Natural killer cell (primary cell): ENCODE measurements around the gene NUMBL. TPM values are rescaled to one million over a fixed set of nuclear protein-coding genes. Genes with fewer than 3 reads are reported as not detected.

Source experiments
- ATAC-seq, 3 donors: fragments of 150-1000 bp in 2 of 3; fragments of 200-7000 bp in 1 of 3; cut with Tn5 transposase; 1 replicate in 1 of 3; 2 replicates in 2 of 3; pipeline ENCODE4 v1.10.0; 2021; ENCODE audit warnings: mild to moderate bottlenecking in 2 of 3, moderate library complexity in 2 of 3
- DNase-seq, 2 donors: peaks; one replicate each; pipeline versions ENCODE4 v3.0.0 to v3.0.0-alpha.2; 2013 to 2021; ENCODE audit warnings: mixed read lengths in 1 of 2
- H3K27ac ChIP-seq: one replicate; pipeline ENCODE4 v1.5.1; 2013; ENCODE audit warnings: mild to moderate bottlenecking, low read length
- H3K27me3 ChIP-seq: one replicate; pipeline ENCODE4 v1.6.1; 2013; ENCODE audit warnings: low read length; ENCODE audit not compliant: control insufficient read depth, insufficient read depth
- H3K36me3 ChIP-seq: one replicate; pipeline ENCODE4 v1.6.1; 2013; ENCODE audit warnings: low read length; ENCODE audit not compliant: control insufficient read depth, insufficient read depth
- H3K4me1 ChIP-seq: one replicate; pipeline ENCODE4 v1.6.1; 2013; ENCODE audit warnings: low read length; ENCODE audit not compliant: control insufficient read depth, insufficient read depth
- H3K4me3 ChIP-seq: one replicate; pipeline ENCODE4 v1.5.1; 2013; ENCODE audit warnings: low read length
- H3K9me3 ChIP-seq: one replicate; pipeline ENCODE4 v1.6.1; 2013; ENCODE audit warnings: low read length; ENCODE audit not compliant: control insufficient read depth, insufficient read depth
- H3K27ac Mint-ChIP-seq, 2 donors: one replicate each; pipeline ENCODE4 v1.8.0; 2022; ENCODE audit warnings: mild to moderate bottlenecking in 2 of 2, mixed read lengths in 2 of 2, moderate library complexity in 1 of 2
- H3K27me3 Mint-ChIP-seq, 2 donors: one replicate each; pipeline ENCODE4 v1.8.0; 2022; ENCODE audit warnings: low read depth in 2 of 2, mixed read lengths in 2 of 2
- H3K36me3 Mint-ChIP-seq: one replicate; pipeline ENCODE4 v1.8.0; 2022; ENCODE audit warnings: mixed read lengths
- H3K4me1 Mint-ChIP-seq, 2 donors: one replicate each; pipeline ENCODE4 v1.8.0; 2022; ENCODE audit warnings: mixed read lengths in 2 of 2
- H3K4me3 Mint-ChIP-seq: one replicate; pipeline ENCODE4 v1.8.0; 2022; ENCODE audit warnings: mild to moderate bottlenecking, moderate library complexity, mixed read lengths
- H3K9me3 Mint-ChIP-seq, 2 donors: one replicate each; pipeline ENCODE4 v1.8.0; 2022; ENCODE audit warnings: mixed read lengths in 2 of 2
- WGBS: methylation state at CpG from one replicate; pipeline ENCODE4 v1.1.7; 2013; ENCODE audit warnings: missing lambda C conversion rate; ENCODE audit not compliant: insufficient coverage; 5-methylcytosine and 5-hydroxymethylcytosine counted together
- intact Hi-C: fragments of 100-400 bp; cut with micrococcal nuclease; formaldehyde crosslinking; loops from one replicate; pipeline ENCODE4 v1.14.2; 2022
- total RNA-seq, 4 donors: library from RNA; stranded (reverse); fragments of 120-200 nt in 1 of 4; gene quantifications; one replicate each; pipeline versions ENCODE4 v1.2.3 to v1.2.4, GENCODE V29; 2013 to 2022
- TF ChIP-seq, protein P1 (sequence below): fragments of 200-600 bp; IDR thresholded peaks from one replicate; pipeline ENCODE4 v1.8.0; 2022; ENCODE audit warnings: antibody characterized with exemption

Gene NUMBL
- total RNA-seq, 3 donors from 2014 or later (not counting 1 experiment from before 2014, with no cell fraction given) = 9.9 to 19.5 (median 10.2) TPM

DNA sequence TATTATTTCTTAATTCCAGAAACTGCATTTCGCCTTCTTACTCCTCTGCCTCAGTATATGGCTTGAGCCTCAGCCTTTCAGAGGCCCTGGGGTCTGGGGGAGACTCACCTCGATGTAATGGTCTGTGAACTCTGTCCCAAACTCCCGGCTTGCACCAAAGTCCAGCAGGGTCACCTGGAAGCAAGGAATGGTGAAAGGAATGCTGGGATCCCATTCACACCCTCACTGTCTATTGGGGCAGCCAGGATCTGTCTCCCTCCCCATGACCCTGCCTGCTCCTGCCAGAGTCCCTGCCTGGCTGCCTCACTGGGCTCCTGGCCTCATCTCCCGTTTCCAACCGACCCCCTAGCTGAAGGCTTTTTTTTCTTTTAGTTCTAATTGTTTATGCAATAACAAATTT, 5.4 kb upstream of the NUMBL start:
- no peak for ATAC-seq
- Mint-ChIP-seq H3K27ac (no peak overlapping the region), H3K4me1 (peaks cover 0 to 2% of the 10 kb centered on the region in 2 donors), H3K9me3 (no peaks in the 10 kb centered on the region), H3K27me3 (no peaks in the 10 kb centered on the region), H3K4me3 (no peak overlapping the region), H3K36me3 (peaks cover 4% of the 10 kb centered on the region)
- Histone ChIP-seq H3K27ac (no peak overlapping the region), H3K27me3 (no peaks in the 10 kb centered on the region), H3K4me1 (peaks cover 7% of the 10 kb centered on the region), H3K4me3 (no peak overlapping the region), H3K36me3 (peaks cover 6% of the 10 kb centered on the region), H3K9me3 (no peaks in the 10 kb centered on the region)
- TF ChIP-seq, protein P1, sequence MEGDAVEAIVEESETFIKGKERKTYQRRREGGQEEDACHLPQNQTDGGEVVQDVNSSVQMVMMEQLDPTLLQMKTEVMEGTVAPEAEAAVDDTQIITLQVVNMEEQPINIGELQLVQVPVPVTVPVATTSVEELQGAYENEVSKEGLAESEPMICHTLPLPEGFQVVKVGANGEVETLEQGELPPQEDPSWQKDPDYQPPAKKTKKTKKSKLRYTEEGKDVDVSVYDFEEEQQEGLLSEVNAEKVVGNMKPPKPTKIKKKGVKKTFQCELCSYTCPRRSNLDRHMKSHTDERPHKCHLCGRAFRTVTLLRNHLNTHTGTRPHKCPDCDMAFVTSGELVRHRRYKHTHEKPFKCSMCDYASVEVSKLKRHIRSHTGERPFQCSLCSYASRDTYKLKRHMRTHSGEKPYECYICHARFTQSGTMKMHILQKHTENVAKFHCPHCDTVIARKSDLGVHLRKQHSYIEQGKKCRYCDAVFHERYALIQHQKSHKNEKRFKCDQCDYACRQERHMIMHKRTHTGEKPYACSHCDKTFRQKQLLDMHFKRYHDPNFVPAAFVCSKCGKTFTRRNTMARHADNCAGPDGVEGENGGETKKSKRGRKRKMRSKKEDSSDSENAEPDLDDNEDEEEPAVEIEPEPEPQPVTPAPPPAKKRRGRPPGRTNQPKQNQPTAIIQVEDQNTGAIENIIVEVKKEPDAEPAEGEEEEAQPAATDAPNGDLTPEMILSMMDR = no peak
- DNase-seq = no peak
- intact Hi-C loops = no loop called here
- 99% methylated on average over 5 of the region's 5 CpGs for WGBS

DNA sequence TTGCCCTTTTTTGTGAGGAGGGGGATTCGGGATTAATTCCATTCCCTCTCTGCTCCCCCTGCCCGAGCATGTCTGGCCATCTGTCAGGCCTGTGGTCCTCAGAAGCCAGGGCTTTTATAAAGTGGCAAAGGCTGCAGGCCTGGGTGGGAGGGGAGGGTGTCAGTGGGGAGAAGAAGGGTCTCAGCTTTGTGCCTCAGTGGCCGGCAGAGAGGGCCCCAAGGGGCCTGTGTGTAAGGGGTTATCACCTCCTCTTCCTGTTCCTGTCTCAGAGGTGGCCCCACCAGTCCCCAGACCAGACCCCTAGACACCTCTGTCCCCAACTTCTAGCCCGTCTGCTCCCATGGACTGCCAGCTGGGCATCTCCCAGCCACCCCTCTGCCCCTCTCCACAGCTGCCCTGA, 3.4 kb upstream of the NUMBL start:
- WGBS = 80% methylated on average over 1 of the region's 4 CpGs
- no peaks in the 10 kb centered on the region for H3K27me3 Mint-ChIP-seq
- TF ChIP-seq, protein P1 = no peak
- DNase-seq (no peak), ATAC-seq (no peak)
- H3K27ac Mint-ChIP-seq = peak overlapping the region in 1 of 2 donors; percentile 69
- Histone ChIP-seq H3K4me3 (no peak overlapping the region), H3K9me3 (no peaks in the 10 kb centered on the region), H3K27ac (no peak overlapping the region), H3K27me3 (no peaks in the 10 kb centered on the region), H3K36me3 (peaks cover 2% of the 10 kb centered on the region), H3K4me1 (peaks cover 22% of the 10 kb centered on the region)
- H3K36me3 Mint-ChIP-seq = no peaks in the 10 kb centered on the region
- H3K4me1 Mint-ChIP-seq = peaks cover 0 to 6% of the 10 kb centered on the region in 2 donors
- H3K9me3 Mint-ChIP-seq = no peaks in the 10 kb centered on the region
- intact Hi-C loops = no loop called here
- no peak overlapping the region for H3K4me3 Mint-ChIP-seq

DNA sequence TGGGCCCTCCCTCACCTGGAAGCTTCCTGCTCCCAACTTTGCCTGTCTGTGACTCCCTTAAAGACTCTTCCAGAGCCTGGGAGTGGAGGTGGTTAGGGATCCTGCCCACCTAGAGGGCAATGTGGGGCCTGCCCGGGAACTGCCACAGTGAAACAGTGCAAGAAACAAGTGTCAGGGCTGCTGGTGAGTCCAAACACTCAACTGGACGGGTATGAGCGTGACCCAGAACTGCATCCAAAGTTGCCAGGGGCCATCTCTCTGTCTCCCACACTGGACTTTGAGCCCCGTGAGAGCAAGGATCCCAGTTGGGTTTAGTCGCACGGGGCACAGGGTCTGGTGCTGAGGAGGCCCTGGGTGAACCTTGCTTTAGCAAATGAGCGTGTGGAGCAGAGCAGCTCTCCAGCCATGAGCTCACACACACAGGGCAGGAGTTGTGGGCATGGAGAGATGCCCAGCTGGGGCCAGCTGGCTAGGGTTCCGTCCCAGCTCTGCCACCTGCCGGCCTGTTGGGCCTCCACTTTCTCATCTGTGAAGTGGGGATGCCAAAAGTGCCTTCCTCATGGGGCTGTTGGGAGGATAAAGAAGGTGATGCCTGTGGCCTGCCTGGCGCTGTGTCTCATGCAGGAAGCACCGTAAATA, 2.8 kb upstream of the NUMBL start:
- TF ChIP-seq, protein P1 = no peak
- no peak for DNase-seq
- H3K4me1 ChIP-seq = peaks cover 28% of the 10 kb centered on the region
- H3K4me1 Mint-ChIP-seq = peaks cover 0 to 6% of the 10 kb centered on the region in 2 donors
- H3K4me3 ChIP-seq = no peak overlapping the region
- H3K9me3 ChIP-seq = no peaks in the 10 kb centered on the region
- H3K4me3 Mint-ChIP-seq = no peak overlapping the region
- 95% methylated on average over 11 of the region's 11 CpGs for WGBS
- no peak for ATAC-seq
- no peaks in the 10 kb centered on the region for H3K9me3 Mint-ChIP-seq
- no peaks in the 10 kb centered on the region for H3K36me3 Mint-ChIP-seq
- H3K27ac Mint-ChIP-seq = peak overlapping the region in 1 of 2 donors; percentile 68
- H3K36me3 ChIP-seq = peaks cover 2% of the 10 kb centered on the region
- intact Hi-C loops = no loop called here
- H3K27ac ChIP-seq = no peak overlapping the region
- H3K27me3 Mint-ChIP-seq = no peaks in the 10 kb centered on the region
- no peaks in the 10 kb centered on the region for H3K27me3 ChIP-seq

- Mint-ChIP-seq H3K27ac (peak overlapping the region in 1 of 2 donors; percentile 68), H3K36me3 (no peaks in the 10 kb centered on the region), H3K27me3 (no peaks in the 10 kb centered on the region), H3K4me3 (peak overlapping the region; percentile 2), H3K4me1 (peaks cover 0 to 6% of the 10 kb centered on the region in 2 donors), H3K9me3 (no peaks in the 10 kb centered on the region)
- H3K36me3 ChIP-seq = peaks cover 2% of the 10 kb centered on the region
- peaks cover 39% of the 10 kb centered on the region for H3K4me1 ChIP-seq
- H3K9me3 ChIP-seq = no peaks in the 10 kb centered on the region
- H3K27me3 ChIP-seq = no peaks in the 10 kb centered on the region
- intact Hi-C loops = no loop called here
- DNase-seq (no peak), ATAC-seq (no peak)
- 98% methylated on average over 13 of the region's 14 CpGs for WGBS
- TF ChIP-seq, protein P1 = no peak
- H3K4me3 ChIP-seq = no peak overlapping the region
- H3K27ac ChIP-seq = no peak overlapping the region
Observed at GRCh38 chr19:40692212-40692551, 1.7 kb upstream of the NUMBL start.
